ENCODE measurements around the gene SV2C. TPM values are rescaled to one million over a fixed set of nuclear protein-coding genes. Genes with fewer than 3 reads are reported as not detected.
A peak's percentile ranks its signal among the peaks of the same experiment; 100 is the strongest.

The SV2C gene
- polyA plus RNA-seq, 4 donors: 0.07 to 0.29 (median 0.18) TPM

GRCh38 chr5:76155536-76155935 lies 72.4 kb downstream of the SV2C start:
- DNase-seq (ENCODE audit: low read depth in 4 of 4, low spot score in 3 of 4): no peak

GRCh38 chr5:76162335-76162734 lies 79.2 kb downstream of the SV2C start:
- no peak for DNase-seq (ENCODE audit: low read depth in 4 of 4, low spot score in 3 of 4)

GRCh38 chr5:76163111-76163628 lies 80.0 kb downstream of the SV2C start:
- DNase-seq (ENCODE audit: low read depth in 4 of 4, low spot score in 3 of 4): no peak

GRCh38 chr5:76165029-76165428 lies 81.8 kb downstream of the SV2C start:
- DNase-seq (ENCODE audit: low read depth in 4 of 4, low spot score in 3 of 4): no peak

- DNase-seq (ENCODE audit: low read depth in 4 of 4, low spot score in 3 of 4): no peak
Observed at GRCh38 chr5:76165711-76166374, 82.7 kb downstream of the SV2C start.

GRCh38 chr5:76166886-76167576 lies 83.8 kb downstream of the SV2C start:
- no peak for DNase-seq (ENCODE audit: low read depth in 4 of 4, low spot score in 3 of 4)

- no peak for DNase-seq (ENCODE audit: low read depth in 4 of 4, low spot score in 3 of 4)
Observed at GRCh38 chr5:76169146-76169905, 86.1 kb downstream of the SV2C start.

GRCh38 chr5:76174101-76174500 lies 90.9 kb downstream of the SV2C start:
- no peak for DNase-seq (ENCODE audit: low read depth in 4 of 4, low spot score in 3 of 4)

- peak; percentile 21 to 39 (median 34) for DNase-seq (ENCODE audit: low read depth in 4 of 4, low spot score in 3 of 4)
Observed at GRCh38 chr5:76175051-76175666, 92.0 kb downstream of the SV2C start.

- no peak for DNase-seq (ENCODE audit: low read depth in 4 of 4, low spot score in 3 of 4)
Observed at GRCh38 chr5:76175821-76176403, 92.7 kb downstream of the SV2C start.

GRCh38 chr5:76177978-76178377 lies 94.8 kb downstream of the SV2C start:
- DNase-seq (ENCODE audit: low read depth in 4 of 4, low spot score in 3 of 4): no peak

GRCh38 chr5:76178913-76179312 lies 95.7 kb downstream of the SV2C start:
- DNase-seq (ENCODE audit: low read depth in 4 of 4, low spot score in 3 of 4): no peak

- DNase-seq (ENCODE audit: low read depth in 4 of 4, low spot score in 3 of 4): no peak
Observed at GRCh38 chr5:76180814-76181805, 97.9 kb downstream of the SV2C start.

- DNase-seq (ENCODE audit: low read depth in 4 of 4, low spot score in 3 of 4): no peak
Observed at GRCh38 chr5:76187386-76187785, 104.2 kb downstream of the SV2C start.

GRCh38 chr5:76190356-76190755 lies 107.2 kb downstream of the SV2C start:
- no peak for DNase-seq (ENCODE audit: low read depth in 4 of 4, low spot score in 3 of 4)

GRCh38 chr5:76192837-76193236 lies 109.7 kb downstream of the SV2C start:
- no peak for DNase-seq (ENCODE audit: low read depth in 4 of 4, low spot score in 3 of 4)

GRCh38 chr5:76193635-76194034 lies 110.5 kb downstream of the SV2C start:
- DNase-seq (ENCODE audit: low read depth in 4 of 4, low spot score in 3 of 4): no peak

- no peak for DNase-seq (ENCODE audit: low read depth in 4 of 4, low spot score in 3 of 4)
Observed at GRCh38 chr5:76194340-76194739, 111.2 kb downstream of the SV2C start.

GRCh38 chr5:76196457-76196856 lies 113.3 kb downstream of the SV2C start:
- DNase-seq (ENCODE audit: low read depth in 4 of 4, low spot score in 3 of 4): no peak

Data from left renal pelvis (tissue), 4 donors.